Jurkat, Clone E6-1 (cell line): ENCODE data around the gene RNF144A.

Source experiments
- DNase-seq: peaks from one replicate; pipeline ENCODE4 v3.0.0-alpha.2; 2011; ENCODE audit warnings: low read depth, low spot score
- H3K4me3 ChIP-seq: 2 replicates; pipeline ENCODE4 v1.5.1; 2011; ENCODE audit warnings: mild to moderate bottlenecking, low read length, control low read depth, moderate library complexity

Gene RNF144A

DNA sequence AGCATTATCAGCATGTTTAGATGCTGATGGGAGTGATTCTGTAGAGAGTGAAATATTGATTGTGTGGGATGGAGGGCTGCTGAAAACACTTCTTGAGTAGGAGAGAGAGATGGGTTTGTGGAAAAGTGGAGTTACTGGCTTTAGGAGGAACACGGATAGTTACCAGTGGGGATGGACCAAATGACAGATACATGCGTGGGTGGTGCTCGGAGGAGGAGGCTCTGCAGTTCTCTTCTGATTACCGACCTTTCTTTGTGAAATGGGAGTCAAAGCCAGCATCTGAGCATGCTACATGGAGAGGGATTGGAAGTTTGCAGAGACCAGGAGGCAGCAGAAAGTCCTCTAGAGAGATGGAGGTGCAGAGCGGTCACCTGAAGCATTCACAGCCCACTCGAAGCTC, 26.3 kb downstream of the RNF144A start:
- DNase-seq = no peak
- H3K4me3 ChIP-seq = no peak overlapping the region

- no peak for DNase-seq
- H3K4me3 ChIP-seq = no peak overlapping the region
These were observed 26.8 kb downstream of the RNF144A start for GRCh38 chr2:6943971-6944370.

GRCh38 chr2:6944555-6944954, 27.3 kb downstream of the RNF144A start:
- DNase-seq = no peak
- H3K4me3 ChIP-seq = no peak overlapping the region

- H3K4me3 ChIP-seq = no peak overlapping the region
- no peak for DNase-seq
These were observed 28.0 kb downstream of the RNF144A start for GRCh38 chr2:6945087-6945813.

DNA sequence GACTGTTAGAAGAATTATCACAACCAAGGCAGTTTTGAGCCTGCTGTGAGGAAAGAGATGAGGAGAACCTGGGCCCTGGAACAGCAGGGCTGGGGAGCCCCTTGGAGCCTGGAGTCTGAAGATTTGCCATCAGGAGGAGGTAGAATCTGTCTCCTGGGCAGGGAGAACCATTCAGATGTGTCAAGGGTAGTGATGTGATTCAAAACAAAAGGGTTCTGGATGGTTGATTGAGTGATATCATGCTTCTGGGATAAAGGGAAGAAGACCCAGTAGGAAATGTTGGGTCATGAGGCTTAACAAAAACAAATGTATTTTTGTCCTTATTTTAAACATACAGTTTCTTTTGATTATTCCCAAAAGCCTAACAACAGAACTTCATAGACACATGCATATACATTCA, 28.6 kb downstream of the RNF144A start:
- DNase-seq = no peak
- H3K4me3 ChIP-seq = no peak overlapping the region

DNA sequence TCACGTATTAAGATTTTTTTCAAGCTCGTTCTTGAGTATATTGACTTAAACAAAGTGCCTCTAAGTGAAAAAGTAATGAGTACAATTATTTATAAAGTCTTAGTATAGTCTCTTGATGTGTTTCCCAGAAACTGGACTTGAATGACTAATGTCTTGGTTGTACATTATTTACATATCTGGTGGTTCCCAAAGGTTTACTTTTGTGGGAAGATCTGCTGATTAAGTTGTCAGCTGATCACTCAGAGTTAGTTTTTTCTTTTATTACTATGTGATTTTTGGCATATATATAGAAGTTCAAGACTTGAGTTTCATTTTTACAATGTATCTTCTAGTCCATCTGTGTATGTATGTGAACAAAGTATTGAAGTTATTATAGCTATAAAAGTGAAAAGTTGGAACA, 29.5 kb downstream of the RNF144A start:
- H3K4me3 ChIP-seq = no peak overlapping the region
- no peak for DNase-seq

- DNase-seq = no peak
- no peak overlapping the region for H3K4me3 ChIP-seq
These were observed 30.9 kb downstream of the RNF144A start for GRCh38 chr2:6947929-6948676.

DNA sequence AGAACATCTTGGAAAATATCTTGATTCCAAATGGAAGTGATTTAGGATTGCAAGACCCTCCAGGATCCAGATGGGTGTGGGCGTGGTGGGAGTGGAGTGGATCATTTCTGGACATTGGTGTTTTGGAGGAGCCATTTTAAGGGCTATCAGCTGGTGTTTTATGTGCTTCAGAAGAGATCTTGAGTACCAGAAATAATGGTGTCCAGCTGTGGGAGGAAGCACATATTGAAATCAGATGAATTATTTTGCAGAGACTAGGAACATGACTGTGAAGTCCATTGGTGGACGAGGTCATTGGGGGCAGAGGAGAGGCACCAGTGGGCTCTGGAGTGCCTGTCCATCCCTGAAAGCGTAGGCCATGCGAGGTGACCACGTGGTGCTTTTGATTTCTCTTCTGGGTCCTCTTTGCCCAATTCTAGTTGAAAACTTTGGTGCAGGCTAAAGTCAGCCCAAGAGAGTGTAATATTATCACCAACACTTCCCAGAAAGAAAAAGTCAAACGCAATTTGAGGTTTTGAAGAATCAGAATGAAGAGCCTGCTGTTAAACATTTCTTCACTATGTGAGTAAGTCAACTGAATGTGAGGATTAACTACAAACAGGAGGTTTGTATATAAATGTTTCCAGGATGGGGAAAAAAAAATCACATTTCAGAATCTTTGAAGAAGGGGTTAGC, 31.6 kb downstream of the RNF144A start:
- no peak for DNase-seq
- no peak overlapping the region for H3K4me3 ChIP-seq

GRCh38 chr2:6951046-6951445, 33.8 kb downstream of the RNF144A start:
- no peak for DNase-seq
- no peak overlapping the region for H3K4me3 ChIP-seq

- no peak overlapping the region for H3K4me3 ChIP-seq
- DNase-seq = no peak
These were observed 34.9 kb downstream of the RNF144A start for GRCh38 chr2:6952101-6952500.

DNA sequence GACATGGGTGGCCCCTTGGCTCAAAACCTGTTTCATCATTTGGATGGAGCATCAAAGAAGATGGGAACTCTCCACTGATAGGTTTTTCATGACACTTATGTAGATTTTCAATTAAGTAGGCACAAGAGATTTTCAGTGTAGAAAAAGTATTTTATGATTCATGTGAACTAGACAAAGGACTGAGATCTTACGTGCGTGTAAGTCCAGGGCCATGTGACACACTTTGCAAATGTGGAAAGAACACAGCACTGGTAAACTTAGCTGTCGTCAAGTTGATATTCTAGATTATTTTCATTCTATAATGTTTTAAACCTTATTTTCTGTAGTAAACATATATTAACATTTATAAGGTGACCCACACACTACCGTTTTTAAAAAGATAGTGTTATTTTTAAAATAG, 37.4 kb downstream of the RNF144A start:
- DNase-seq = no peak
- H3K4me3 ChIP-seq = no peak overlapping the region

- no peak for DNase-seq
- no peak overlapping the region for H3K4me3 ChIP-seq
These were observed 38.4 kb downstream of the RNF144A start for GRCh38 chr2:6955511-6956136.

DNA sequence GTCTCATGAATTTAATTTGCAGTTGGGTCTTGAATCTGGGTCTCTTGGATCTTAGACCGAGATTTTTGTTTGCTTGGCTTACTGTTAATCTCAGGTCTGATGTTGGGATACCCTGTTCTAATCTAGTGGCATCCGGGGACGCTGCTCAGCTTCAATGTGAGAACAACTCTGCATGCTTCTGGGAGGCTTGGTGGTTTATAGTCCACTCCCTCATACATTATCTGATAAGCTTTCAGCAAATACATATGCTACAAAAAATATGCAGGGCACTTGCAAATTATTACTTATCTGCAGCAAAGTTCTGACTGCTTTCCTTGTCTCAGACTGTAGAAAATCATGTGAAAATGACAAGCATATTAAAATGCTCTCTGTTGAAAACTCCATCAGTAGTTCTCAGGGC, 39.4 kb downstream of the RNF144A start:
- H3K4me3 ChIP-seq = no peak overlapping the region
- DNase-seq = no peak

GRCh38 chr2:6957031-6957714, 40.0 kb downstream of the RNF144A start:
- H3K4me3 ChIP-seq = no peak overlapping the region
- DNase-seq = no peak

DNA sequence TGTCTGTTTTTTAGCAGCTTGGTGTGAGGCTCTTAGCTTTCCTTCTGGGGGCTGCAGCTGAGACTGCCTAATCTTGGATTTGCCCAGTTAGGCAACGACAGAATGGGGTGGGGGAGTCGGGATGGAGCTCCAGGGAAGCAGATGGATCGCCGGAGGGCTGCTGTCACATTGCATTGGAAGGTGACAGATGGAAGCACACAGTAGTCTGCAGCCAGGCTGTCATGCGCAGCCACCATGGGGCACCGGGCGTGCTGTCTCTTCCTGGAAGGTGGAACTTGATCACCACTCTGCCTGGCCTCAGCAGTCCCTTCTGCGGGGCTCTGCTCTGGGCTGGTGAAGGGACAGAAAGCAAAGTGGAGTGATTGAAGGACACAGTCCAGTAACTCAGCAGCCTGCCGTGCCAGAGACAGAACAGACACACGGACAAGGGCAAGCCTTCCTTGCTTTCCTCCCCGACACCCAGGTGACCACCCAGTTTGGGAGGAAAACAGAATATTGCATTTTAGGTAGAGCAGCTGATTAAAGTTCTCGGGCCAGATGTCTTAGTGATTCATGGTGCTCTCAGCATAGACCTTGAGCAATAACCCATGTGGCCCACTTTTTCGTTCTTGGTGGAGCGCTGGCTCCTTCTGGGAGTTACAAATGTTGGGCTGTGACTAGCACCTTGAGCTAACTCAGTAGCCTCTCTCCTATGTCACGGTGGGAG, 40.9 kb downstream of the RNF144A start:
- H3K4me3 ChIP-seq = no peak overlapping the region
- no peak for DNase-seq

DNA sequence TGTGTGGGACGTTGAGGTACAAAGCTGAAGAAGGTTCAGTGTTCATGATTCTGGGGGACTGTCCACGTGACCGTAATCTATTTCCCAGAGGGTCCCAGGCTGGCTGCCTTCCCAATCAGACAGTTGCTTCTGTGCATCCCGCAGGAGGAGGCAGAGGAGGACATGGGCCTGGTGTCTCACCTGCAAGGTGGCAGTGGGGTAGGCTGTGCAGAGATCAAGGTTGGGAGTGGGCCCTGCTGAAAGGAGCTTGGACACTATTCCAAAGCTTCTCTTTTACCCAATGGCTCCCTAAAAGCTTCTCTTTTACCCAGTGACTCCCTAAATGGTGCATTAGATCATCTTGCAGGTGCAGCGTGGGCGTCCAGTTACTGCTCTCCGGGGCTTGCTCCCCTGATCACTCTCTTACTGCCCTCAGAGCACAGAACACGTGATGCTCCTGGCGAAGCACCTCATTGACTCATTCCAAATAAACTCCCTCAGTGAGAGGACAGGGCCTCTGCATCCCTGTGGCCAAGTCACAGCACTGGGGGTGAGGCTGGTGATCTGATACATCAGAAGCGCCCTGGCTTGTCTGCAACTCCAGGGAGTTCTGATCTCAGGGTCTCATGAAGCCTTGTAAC, 41.5 kb downstream of the RNF144A start:
- no peak for DNase-seq

DNA sequence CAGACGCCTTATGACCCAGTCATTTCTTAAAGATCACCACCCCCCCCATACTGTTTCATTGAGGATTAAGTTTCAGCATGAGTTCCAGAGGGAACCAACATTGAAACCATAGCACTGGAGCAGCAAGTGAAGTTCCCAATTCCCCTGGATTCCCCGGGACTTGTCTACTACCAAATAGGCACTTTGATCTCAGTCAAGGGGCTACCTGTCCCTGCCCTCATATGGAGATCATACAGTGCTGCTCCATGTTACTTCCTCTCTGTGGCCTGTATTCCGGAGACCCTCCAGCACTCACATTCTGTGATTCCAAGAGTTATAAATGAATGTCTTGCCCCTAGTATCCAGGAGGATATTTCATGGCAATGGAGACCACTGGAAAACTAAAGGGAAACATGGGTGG, 42.5 kb downstream of the RNF144A start:
- no peak overlapping the region for H3K4me3 ChIP-seq
- DNase-seq = no peak

More for the DNA sequence above, 41.5 kb downstream of the RNF144A start:
- no peak overlapping the region for H3K4me3 ChIP-seq

DNA sequence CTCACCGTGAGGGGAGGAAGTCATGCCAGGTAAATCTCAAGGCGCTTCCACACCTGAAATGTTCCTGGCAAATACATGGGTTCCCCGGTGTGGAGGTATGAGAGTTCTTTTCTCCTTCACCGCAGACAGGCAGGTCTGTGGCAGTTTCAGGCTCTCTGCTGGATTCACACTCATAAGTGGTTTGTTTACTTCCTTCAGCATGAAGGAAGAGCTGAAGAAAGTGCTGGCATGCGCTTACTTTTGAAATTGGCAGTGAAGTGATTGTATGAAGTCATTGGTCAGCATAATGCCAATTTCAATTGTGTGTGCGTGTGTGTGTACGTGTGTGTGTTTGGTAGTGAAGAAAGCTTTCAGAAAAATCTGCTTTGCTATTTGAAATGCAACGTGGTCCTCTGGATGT, 43.4 kb downstream of the RNF144A start:
- H3K4me3 ChIP-seq = no peak overlapping the region
- no peak for DNase-seq
